ENCODE data around the gene BMP7.
"Not testable (repeated sequence)": the region's sequence is repeated elsewhere in the genome, so short reads cannot be mapped to it uniquely, and the experiment has no call there.

BMP7 gene

GRCh38 chr20:57287901-57288300, 21.5 kb upstream of the BMP7 start:
- DNase-seq (ENCODE audit: low spot score), result no peak

- no peak for DNase-seq (ENCODE audit: low spot score)
Observed at GRCh38 chr20:57287007-57287880, 20.8 kb upstream of the BMP7 start.

GRCh38 chr20:57283860-57284259, 17.4 kb upstream of the BMP7 start:
- no peak for DNase-seq (ENCODE audit: low spot score)

GRCh38 chr20:57282670-57283361, 16.4 kb upstream of the BMP7 start:
- DNase-seq (ENCODE audit: low spot score), result peak; percentile 88

- no peak for DNase-seq (ENCODE audit: low spot score)
Observed at GRCh38 chr20:57281900-57282299, 15.5 kb upstream of the BMP7 start.

GRCh38 chr20:57280221-57280620, 13.8 kb upstream of the BMP7 start:
- no peak for DNase-seq (ENCODE audit: low spot score)

GRCh38 chr20:57279548-57279947, 13.1 kb upstream of the BMP7 start:
- not testable (repeated sequence) for DNase-seq (ENCODE audit: low spot score)

GRCh38 chr20:57278457-57278856, 12.0 kb upstream of the BMP7 start:
- DNase-seq (ENCODE audit: low spot score), result no peak

- DNase-seq (ENCODE audit: low spot score), result no peak
Observed at GRCh38 chr20:57277398-57278105, 11.1 kb upstream of the BMP7 start.

GRCh38 chr20:57276221-57276620, 9.8 kb upstream of the BMP7 start:
- DNase-seq (ENCODE audit: low spot score), result no peak

- DNase-seq (ENCODE audit: low spot score), result no peak
Observed at GRCh38 chr20:57275813-57276212, 9.4 kb upstream of the BMP7 start.

GRCh38 chr20:57275334-57275733, 8.9 kb upstream of the BMP7 start:
- DNase-seq (ENCODE audit: low spot score), result no peak

GRCh38 chr20:57274846-57275245, 8.4 kb upstream of the BMP7 start:
- DNase-seq (ENCODE audit: low spot score), result no peak

- DNase-seq (ENCODE audit: low spot score), result no peak
Observed at GRCh38 chr20:57274299-57274698, 7.9 kb upstream of the BMP7 start.

GRCh38 chr20:57272883-57273535, 6.6 kb upstream of the BMP7 start:
- no peak for DNase-seq (ENCODE audit: low spot score)

GRCh38 chr20:57270204-57270984, 4.0 kb upstream of the BMP7 start:
- DNase-seq (ENCODE audit: low spot score), result no peak

GRCh38 chr20:57269148-57269984, 2.9 kb upstream of the BMP7 start:
- DNase-seq (ENCODE audit: low spot score), result no peak

GRCh38 chr20:57268399-57269076, 2.1 kb upstream of the BMP7 start:
- DNase-seq (ENCODE audit: low spot score), result no peak

GRCh38 chr20:57267158-57267821, 849 bp upstream of the BMP7 start:
- no peak for DNase-seq (ENCODE audit: low spot score)

GRCh38 chr20:57265997-57266290, 497 bp downstream of the BMP7 start:
- no peak for DNase-seq (ENCODE audit: low spot score)
